Chondrocyte (in vitro differentiated cells): Measurements from ENCODE around the gene IL1RAPL1. TPM values are rescaled to one million over a fixed set of nuclear protein-coding genes. Genes with fewer than 3 reads are reported as not detected.

Experiments
- DNase-seq: peaks from one replicate; pipeline ENCODE4 v3.0.0; 2021; ENCODE audit warnings: mixed read lengths, low spot score
- H3K27ac Mint-ChIP-seq: one replicate; pipeline ENCODE4 v1.8.0; 2021; ENCODE audit warnings: mild to moderate bottlenecking, moderate library complexity, mixed read lengths; ENCODE audit not compliant: unreplicated experiment
- H3K27me3 Mint-ChIP-seq: 2 replicates; pipeline ENCODE4 v1.8.0; 2021; ENCODE audit warnings: low read depth, mixed read lengths
- H3K36me3 Mint-ChIP-seq: 2 replicates; pipeline ENCODE4 v1.8.0; 2021; ENCODE audit warnings: low read depth, mixed read lengths
- H3K4me1 Mint-ChIP-seq: 2 replicates; pipeline ENCODE4 v1.8.0; 2021; ENCODE audit warnings: low read depth, mild to moderate bottlenecking, mixed read lengths
- H3K4me3 Mint-ChIP-seq: one replicate; pipeline ENCODE4 v1.8.0; 2021; ENCODE audit warnings: mild to moderate bottlenecking, moderate library complexity, mixed read lengths; ENCODE audit not compliant: unreplicated experiment
- H3K9me3 Mint-ChIP-seq: 2 replicates; pipeline ENCODE4 v1.8.0; 2021; ENCODE audit warnings: low read depth, mixed read lengths
- CTCF ChIP-seq: fragments of 200-600 bp; sonication (generic); IDR thresholded peaks from 2 replicates; pipeline ENCODE4 v1.5.0; 2021; ENCODE audit warnings: antibody characterized with exemption, mild to moderate bottlenecking, moderate library complexity
- total RNA-seq: library from RNA; stranded (reverse); gene quantifications from 3 replicates; pipeline ENCODE4 v1.2.1, GENCODE V29; 2021

IL1RAPL1 gene
- total RNA-seq, 1 donor from 2014 or later = not detected

GRCh38 chrX:29826742-29827141 lies 1239.5 kb downstream of the IL1RAPL1 start:
- Mint-ChIP-seq H3K4me3 (no peak overlapping the region), H3K4me1 (no peaks in the 10 kb centered on the region), H3K27ac (no peak overlapping the region), H3K27me3 (peaks cover 2% of the 10 kb centered on the region), H3K36me3 (no peaks in the 10 kb centered on the region), H3K9me3 (no peaks in the 10 kb centered on the region)
- TF ChIP-seq CTCF = no peak
- DNase-seq = no peak

GRCh38 chrX:29834311-29834710 lies 1247.1 kb downstream of the IL1RAPL1 start:
- Mint-ChIP-seq H3K36me3 (no peaks in the 10 kb centered on the region), H3K27ac (no peak overlapping the region), H3K9me3 (peaks cover 2% of the 10 kb centered on the region), H3K4me3 (no peak overlapping the region), H3K4me1 (no peaks in the 10 kb centered on the region), H3K27me3 (peaks cover 3% of the 10 kb centered on the region)
- TF ChIP-seq CTCF = no peak
- DNase-seq = no peak

- DNase-seq = no peak
- TF ChIP-seq CTCF = no peak
- no peaks in the 10 kb centered on the region for H3K4me1 Mint-ChIP-seq
- no peak overlapping the region for H3K4me3 Mint-ChIP-seq
- no peak overlapping the region for H3K27ac Mint-ChIP-seq
- no peaks in the 10 kb centered on the region for H3K36me3 Mint-ChIP-seq
- peaks cover 3% of the 10 kb centered on the region for H3K27me3 Mint-ChIP-seq
- peaks cover 2% of the 10 kb centered on the region for H3K9me3 Mint-ChIP-seq
Measured at GRCh38 chrX:29834764-29835163, 1247.5 kb downstream of the IL1RAPL1 start.

- Mint-ChIP-seq H3K4me1 (no peaks in the 10 kb centered on the region), H3K9me3 (no peaks in the 10 kb centered on the region), H3K4me3 (no peak overlapping the region), H3K27me3 (no peaks in the 10 kb centered on the region), H3K36me3 (no peaks in the 10 kb centered on the region), H3K27ac (no peak overlapping the region)
- no peak for TF ChIP-seq CTCF
- no peak for DNase-seq
Measured at GRCh38 chrX:29841750-29842149, 1254.5 kb downstream of the IL1RAPL1 start.

- Mint-ChIP-seq H3K4me1 (no peaks in the 10 kb centered on the region), H3K4me3 (no peak overlapping the region), H3K27me3 (no peaks in the 10 kb centered on the region), H3K27ac (no peak overlapping the region), H3K9me3 (no peaks in the 10 kb centered on the region), H3K36me3 (no peaks in the 10 kb centered on the region)
- no peak for TF ChIP-seq CTCF
- no peak for DNase-seq
Measured at GRCh38 chrX:29842552-29842951, 1255.3 kb downstream of the IL1RAPL1 start.
